ENCODE results near the gene LSAMP. TPM values are rescaled to one million over a fixed set of nuclear protein-coding genes. Genes with fewer than 3 reads are reported as not detected.

LSAMP gene
- total and polyA plus RNA-seq, 2 of the 8 experiments (the other 6 are each of a cell fraction or from before 2014, with no cell fraction given) = 1.8 to 5.7 TPM

- TF ChIP-seq CHD7 (IDR thresholded peaks at IDR 0.05; ENCODE audit: insufficient replicate concordance, low read length) = no peak
- no peak for TF ChIP-seq BACH1 (IDR thresholded peaks at IDR 0.05; ENCODE audit: low read length)
- no peak for TF ChIP-seq HDAC6 (IDR thresholded peaks at IDR 0.05; ENCODE audit: low read depth, low read length)
Observed at GRCh38 chr3:116408473-116408872, 36.8 kb downstream of the LSAMP start (continued).

Data from H1 (cell line).